GM12878 (cell line): ENCODE data around the gene COA4. TPM values are rescaled to one million over a fixed set of nuclear protein-coding genes. Genes with fewer than 3 reads are reported as not detected.

Experiments used
- ATAC-seq: fragments of 200-7000 bp; cut with Tn5 transposase; 3 replicates; pipeline ENCODE4 v1.9.1; 2020; ENCODE audit warnings: mild to moderate bottlenecking, moderate library complexity
- BruUV-seq: library from RNA; stranded (reverse); fragments of 400-500 nt; replicated peaks from 2 replicates; lab custom pipeline; 2021; lab: Mats Ljungman, UMichigan
- CTCF ChIA-PET: fragments of 300-600 bp; sonication (Branson Sonifier 250); formaldehyde crosslinking; extraction: SDS; loops from one replicate; lab custom pipeline; 2021; ENCODE audit warnings: inconsistent platforms; lab: Yijun Ruan, JAX
- POLR2A ChIA-PET: fragments of 350-600 bp; formaldehyde crosslinking; extraction: SDS; loops from one replicate; lab custom pipeline; 2021; ENCODE audit warnings: inconsistent platforms; lab: Charles Lee
- RAD21 ChIA-PET: fragments of 300-600 bp; sonication (Branson Sonifier 250); formaldehyde crosslinking; loops from one replicate; lab custom pipeline; 2023; ENCODE audit warnings: antibody characterized with exemption; ENCODE audit not compliant: unreplicated experiment; lab: Charles Lee
- SMC1A ChIA-PET: fragments of 300-600 bp; sonication (Branson Sonifier 250); formaldehyde crosslinking; loops from one replicate; lab custom pipeline; 2023; ENCODE audit not compliant: unreplicated experiment, uncharacterized antibody; lab: Charles Lee
- DNase-seq: peaks from one replicate; pipeline ENCODE4 v3.0.0-alpha.2; 2011; ENCODE audit warnings: low read depth, low spot score
- FAIRE-seq: peaks from 3 replicates; lab custom pipeline; 2011; peaks lifted over from hg19 to GRCh38; lab: Jason Lieb, UNC
- H2AFZ ChIP-seq: 2 replicates; pipeline ENCODE4 v1.6.0; 2011; ENCODE audit warnings: low read depth, low read length, control low read depth; ENCODE audit not compliant: control insufficient read depth
- H3K27ac ChIP-seq: 2 replicates; pipeline ENCODE4 v1.5.1; 2011; ENCODE audit warnings: control low read depth; ENCODE audit not compliant: control insufficient read depth, insufficient read depth
- H3K27me3 ChIP-seq, 2 experiments: replicated peaks in 1 of 2; 2 replicates each; pipeline versions ENCODE4 v1.6.0 to v1.6.1; 2011; ENCODE audit warnings: low read length in 1 of 2; ENCODE audit not compliant: control insufficient read depth in 2 of 2, insufficient read depth in 2 of 2
- H3K36me3 ChIP-seq, 2 experiments: 2 replicates each; pipeline ENCODE4 v1.5.1; 2011; ENCODE audit warnings: low read length in 1 of 2; ENCODE audit not compliant: control insufficient read depth in 2 of 2, insufficient read depth in 2 of 2
- H3K4me1 ChIP-seq: 2 replicates; pipeline ENCODE4 v1.6.1; 2011; ENCODE audit warnings: mild to moderate bottlenecking, low read length, moderate library complexity, mixed read lengths; ENCODE audit not compliant: control insufficient read depth, insufficient read depth
- H3K4me2 ChIP-seq: 2 replicates; pipeline ENCODE4 v1.6.0; 2011; ENCODE audit warnings: control low read depth; ENCODE audit not compliant: control insufficient read depth, insufficient read depth
- H3K4me3 ChIP-seq: fragments of 200-600 bp; sonication (generic); 2 replicates; pipeline ENCODE4 v1.5.1; 2016
- H3K79me2 ChIP-seq: 2 replicates; pipeline ENCODE4 v1.6.0; 2011; ENCODE audit warnings: low read length; ENCODE audit not compliant: control insufficient read depth, insufficient read depth
- H3K9ac ChIP-seq: 2 replicates; pipeline ENCODE4 v1.8.0; 2011; ENCODE audit warnings: low read length, control low read depth, mixed read lengths; ENCODE audit not compliant: control insufficient read depth, insufficient read depth
- H3K9me3 ChIP-seq: replicated peaks from 3 replicates; pipeline ENCODE4 v1.5.1; 2011; ENCODE audit warnings: mild to moderate bottlenecking, low read length; ENCODE audit not compliant: control insufficient read depth, insufficient read depth
- H4K20me1 ChIP-seq: 2 replicates; pipeline ENCODE4 v1.6.0; 2011; ENCODE audit not compliant: control insufficient read depth, insufficient read depth
- ATF7 ChIP-seq: fragments of 450-650 bp; IDR thresholded peaks from 2 replicates; pipeline ENCODE4 v1.6.1; 2016; ENCODE audit warnings: low read depth, mild to moderate bottlenecking
- CBX3 ChIP-seq: fragments of 200-600 bp; sonication (generic); IDR thresholded peaks from 2 replicates; pipeline ENCODE4 v1.6.1; 2016; ENCODE audit warnings: low read depth, borderline replicate concordance
- CBX5 ChIP-seq: sonication (generic); IDR thresholded peaks from 2 replicates; pipeline ENCODE4 v1.6.1; 2016; ENCODE audit warnings: low read depth, moderate library complexity, mild to moderate bottlenecking, inconsistent platforms
- KDM1A ChIP-seq: fragments of 200-600 bp; sonication (generic); IDR thresholded peaks from 2 replicates; pipeline ENCODE4 v1.6.1; 2016; ENCODE audit warnings: borderline replicate concordance
- NFIC ChIP-seq: IDR thresholded peaks from 2 replicates; pipeline ENCODE4 v1.6.1; 2012; ENCODE audit warnings: low read depth, mild to moderate bottlenecking, inconsistent platforms, low read length, moderate library complexity
- NFXL1 ChIP-seq: fragments of 450-650 bp; IDR thresholded peaks from 2 replicates; pipeline ENCODE4 v1.6.1; 2017; ENCODE audit warnings: antibody characterized with exemption, mild to moderate bottlenecking, borderline replicate concordance
- NFYA ChIP-seq: IDR thresholded peaks from 2 replicates; pipeline ENCODE4 v1.6.1; 2011; ENCODE audit warnings: low read depth, mild to moderate bottlenecking, low read length, improper control_type of control experiment, borderline replicate concordance
- NR2F1 ChIP-seq: fragments of 450-650 bp; conservative IDR thresholded peaks from 2 replicates; pipeline ENCODE4 v1.6.1; 2017; ENCODE audit warnings: mild to moderate bottlenecking
- PAX8 ChIP-seq: fragments of 450-650 bp; IDR thresholded peaks from 2 replicates; pipeline ENCODE4 v1.6.1; 2017; ENCODE audit warnings: mild to moderate bottlenecking, moderate library complexity
- POU2F2 ChIP-seq: IDR thresholded peaks from 3 replicates; pipeline ENCODE4 v1.6.1; 2011; ENCODE audit warnings: low read depth, mild to moderate bottlenecking, low read length, borderline replicate concordance
- RAD51 ChIP-seq: fragments of 450-650 bp; IDR thresholded peaks from 2 replicates; pipeline ENCODE4 v1.6.1; 2016; ENCODE audit warnings: moderate library complexity, mild to moderate bottlenecking, inconsistent platforms
- RB1 ChIP-seq: fragments of 450-650 bp; formaldehyde crosslinking; IDR thresholded peaks from 2 replicates; pipeline ENCODE4 v1.6.1; 2017; ENCODE audit warnings: mild to moderate bottlenecking, borderline replicate concordance
- RBBP5 ChIP-seq: fragments of 200-600 bp; sonication (generic); conservative IDR thresholded peaks from 2 replicates; pipeline ENCODE4 v1.6.1; 2016
- STAT1 ChIP-seq: fragments of 450-650 bp; conservative IDR thresholded peaks from 2 replicates; pipeline ENCODE4 v1.6.1; 2014; ENCODE audit warnings: antibody characterized with exemption, mild to moderate bottlenecking
- USF2 ChIP-seq: IDR thresholded peaks from 2 replicates; pipeline ENCODE4 v1.6.1; 2011; ENCODE audit warnings: low read depth, low read length, improper control_type of control experiment, borderline replicate concordance
- ZNF384 ChIP-seq: IDR thresholded peaks from 2 replicates; pipeline ENCODE4 v1.6.1; 2012; ENCODE audit warnings: low read depth, mild to moderate bottlenecking, low read length, improper control_type of control experiment, borderline replicate concordance
- WGBS: methylation state at CpG from one replicate; pipeline ENCODE4 v1.1.6; 2016; ENCODE audit warnings: low lambda C conversion rate; ENCODE audit not compliant: insufficient replicate concordance, insufficient coverage; ENCODE audit errors: missing lambda C conversion rate; 5-methylcytosine and 5-hydroxymethylcytosine counted together
- in situ Hi-C: fragments of 300-500 bp; cut with MboI; formaldehyde crosslinking; loops from 9 replicates; pipeline ENCODE4 v1.14.3; 2018; ENCODE audit warnings: mixed read lengths
- intact Hi-C: fragments of 100-400 bp; cut with micrococcal nuclease; formaldehyde crosslinking; loops from one replicate; pipeline ENCODE4 v1.14.2; 2022; ENCODE audit not compliant: unreplicated experiment
- polyA plus RNA-seq, 11 experiments: library from polyadenylated mRNA; depleted of rRNA in 4 of 11; unstranded in 6 of 11; stranded (reverse) in 5 of 11; fragments of >200 nt; fragmentation: Nextera tagmentation in 4 of 11; fragmentation: Illumina TruSeq in 1 of 11; extraction: Ambion mirVana in 4 of 11; extraction: Trizol in 1 of 11; gene quantifications; 1 replicate in 1 of 11; 2 replicates in 10 of 11; pipeline versions ENCODE4 v1.2.1 to v1.2.3, GENCODE V29; 2011 to 2016; ENCODE audit warnings: inconsistent platforms in 2 of 11, missing spikeins in 2 of 11, low read depth in 1 of 11
- total RNA-seq, 4 experiments: library from RNA; depleted of rRNA in 3 of 4; stranded (reverse); fragments of >200 nt in 3 of 4; fragmentation: Illumina TruSeq in 1 of 4; extraction: Trizol in 1 of 4; gene quantifications; 2 replicates each; pipeline versions ENCODE4 v1.2.1 to v1.2.3, GENCODE V29; 2013 to 2021

Gene COA4
- total and polyA plus RNA-seq, 10 of the 15 experiments (the other 5 are each of a cell fraction or from before 2014, with no cell fraction given), result 84.8 to 180 (median 104) TPM

GRCh38 chr11:73859671-73860070 lies 17.0 kb downstream of the COA4 start:
- ChIA-PET CTCF (no interaction called here), SMC1A (no interaction called here), POLR2A (interaction anchor here (1.3 kb wide), 1 partner anchor 9 kb away, joined by 3 read pairs; no protein-coding TSS in a partner anchor), RAD21 (no interaction called here)
- no peaks in the 10 kb centered on the region; a peak in 2 of 4 replicates for H3K36me3 ChIP-seq
- BruUV-seq, result no TSS peak
- H3K9ac ChIP-seq, result no peak overlapping the region
- intact Hi-C loops, result no loop called here
- no peaks in the 10 kb centered on the region for H3K79me2 ChIP-seq
- no peak for ATAC-seq
- no peak overlapping the region for H3K27ac ChIP-seq
- FAIRE-seq, result no peak
- no peak overlapping the region for H2AFZ ChIP-seq
- no peaks in the 10 kb centered on the region for H3K27me3 ChIP-seq
- DNase-seq, result no peak
- WGBS, result 100% methylated on average over 2 of the region's 2 CpGs
- H3K4me2 ChIP-seq, result no peak overlapping the region
- H3K4me3 ChIP-seq, result no peak overlapping the region
- H3K9me3 ChIP-seq, result no peaks in the 10 kb centered on the region
- H3K4me1 ChIP-seq, result no peaks in the 10 kb centered on the region
- in situ Hi-C loops, result no loop called here
- no peak for TF ChIP-seq RAD51
- no peak for TF ChIP-seq RBBP5
- no peak for TF ChIP-seq NFXL1
- no peak for TF ChIP-seq NFYA
- TF ChIP-seq PAX8, result no peak
- no peak for TF ChIP-seq KDM1A
- TF ChIP-seq RB1, result no peak
- no peak for TF ChIP-seq POU2F2
- TF ChIP-seq ZNF384, result no peak
- TF ChIP-seq CBX3, result no peak
- TF ChIP-seq NFIC, result no peak
- TF ChIP-seq NR2F1, result no peak
- TF ChIP-seq USF2, result no peak
- TF ChIP-seq CBX5, result no peak
- TF ChIP-seq ATF7, result no peak
- TF ChIP-seq STAT1, result no peak
- no peaks in the 10 kb centered on the region for H4K20me1 ChIP-seq
